A549 (cell line): Measurements from ENCODE around the gene DCHS2.

Experiments
- JUN ChIP-seq, 2 experiments: fragments of >200 bp; sonication (Bioruptor Twin); formaldehyde crosslinking; IDR thresholded peaks; 2 replicates in 1 of 2; 3 replicates in 1 of 2; pipeline ENCODE4 v1.6.1; 2016 to 2017
- NR3C1 ChIP-seq: fragments of >200 bp; sonication (Bioruptor Twin); formaldehyde crosslinking; IDR thresholded peaks from 3 replicates; pipeline ENCODE4 v1.6.1; 2017
- POLR2A ChIP-seq: IDR thresholded peaks from 2 replicates; pipeline ENCODE4 v1.6.1; 2012; ENCODE audit warnings: mild to moderate bottlenecking, low read length
- RAD21 ChIP-seq, 2 experiments: fragments of >200 bp in 1 of 2; sonication (Bioruptor Twin) in 1 of 2; formaldehyde crosslinking in 1 of 2; IDR thresholded peaks in 1 of 2; conservative IDR thresholded peaks in 1 of 2; 2 replicates in 1 of 2; 3 replicates in 1 of 2; pipeline ENCODE4 v1.6.1; 2012 to 2018; ENCODE audit warnings: inconsistent platforms in 1 of 2
- TF ChIP-seq, protein P1 (sequence below): fragments of >200 bp; sonication (Bioruptor Twin); formaldehyde crosslinking; IDR thresholded peaks from 3 replicates; pipeline ENCODE4 v1.5.1; 2016

DNA sequence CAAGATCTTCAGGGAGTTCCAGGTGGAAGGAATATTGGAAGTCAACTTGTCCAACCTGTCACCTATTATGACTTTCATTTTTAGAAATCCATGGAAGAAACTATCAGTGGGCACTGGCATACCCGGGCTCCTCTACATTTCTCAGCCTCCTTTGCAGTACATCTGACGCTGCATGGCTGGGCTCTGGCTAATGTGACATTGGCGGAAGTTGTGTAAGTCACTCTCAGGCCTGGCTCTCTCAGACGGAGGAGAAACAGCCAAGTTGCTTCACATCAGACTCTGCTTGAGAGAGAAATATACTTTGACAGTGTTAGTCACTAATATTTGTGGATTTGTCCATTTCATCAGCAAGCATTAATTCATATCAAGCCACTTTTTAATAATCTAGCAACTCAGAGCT is 4.5 kb downstream of the DCHS2 start:
- TF ChIP-seq, protein P1, sequence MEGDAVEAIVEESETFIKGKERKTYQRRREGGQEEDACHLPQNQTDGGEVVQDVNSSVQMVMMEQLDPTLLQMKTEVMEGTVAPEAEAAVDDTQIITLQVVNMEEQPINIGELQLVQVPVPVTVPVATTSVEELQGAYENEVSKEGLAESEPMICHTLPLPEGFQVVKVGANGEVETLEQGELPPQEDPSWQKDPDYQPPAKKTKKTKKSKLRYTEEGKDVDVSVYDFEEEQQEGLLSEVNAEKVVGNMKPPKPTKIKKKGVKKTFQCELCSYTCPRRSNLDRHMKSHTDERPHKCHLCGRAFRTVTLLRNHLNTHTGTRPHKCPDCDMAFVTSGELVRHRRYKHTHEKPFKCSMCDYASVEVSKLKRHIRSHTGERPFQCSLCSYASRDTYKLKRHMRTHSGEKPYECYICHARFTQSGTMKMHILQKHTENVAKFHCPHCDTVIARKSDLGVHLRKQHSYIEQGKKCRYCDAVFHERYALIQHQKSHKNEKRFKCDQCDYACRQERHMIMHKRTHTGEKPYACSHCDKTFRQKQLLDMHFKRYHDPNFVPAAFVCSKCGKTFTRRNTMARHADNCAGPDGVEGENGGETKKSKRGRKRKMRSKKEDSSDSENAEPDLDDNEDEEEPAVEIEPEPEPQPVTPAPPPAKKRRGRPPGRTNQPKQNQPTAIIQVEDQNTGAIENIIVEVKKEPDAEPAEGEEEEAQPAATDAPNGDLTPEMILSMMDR = no peak
- TF ChIP-seq JUN (IDR thresholded peaks at IDR 0.05) = no peak
- TF ChIP-seq NR3C1 = no peak
- TF ChIP-seq RAD21 (conservative IDR thresholded peaks at IDR 0.05 in 1 of 2, IDR thresholded peaks at IDR 0.05 in 1 of 2) = no peak
- TF ChIP-seq POLR2A = no peak
